Measurements from ENCODE around the gene NT5M.

The NT5M gene

DNA sequence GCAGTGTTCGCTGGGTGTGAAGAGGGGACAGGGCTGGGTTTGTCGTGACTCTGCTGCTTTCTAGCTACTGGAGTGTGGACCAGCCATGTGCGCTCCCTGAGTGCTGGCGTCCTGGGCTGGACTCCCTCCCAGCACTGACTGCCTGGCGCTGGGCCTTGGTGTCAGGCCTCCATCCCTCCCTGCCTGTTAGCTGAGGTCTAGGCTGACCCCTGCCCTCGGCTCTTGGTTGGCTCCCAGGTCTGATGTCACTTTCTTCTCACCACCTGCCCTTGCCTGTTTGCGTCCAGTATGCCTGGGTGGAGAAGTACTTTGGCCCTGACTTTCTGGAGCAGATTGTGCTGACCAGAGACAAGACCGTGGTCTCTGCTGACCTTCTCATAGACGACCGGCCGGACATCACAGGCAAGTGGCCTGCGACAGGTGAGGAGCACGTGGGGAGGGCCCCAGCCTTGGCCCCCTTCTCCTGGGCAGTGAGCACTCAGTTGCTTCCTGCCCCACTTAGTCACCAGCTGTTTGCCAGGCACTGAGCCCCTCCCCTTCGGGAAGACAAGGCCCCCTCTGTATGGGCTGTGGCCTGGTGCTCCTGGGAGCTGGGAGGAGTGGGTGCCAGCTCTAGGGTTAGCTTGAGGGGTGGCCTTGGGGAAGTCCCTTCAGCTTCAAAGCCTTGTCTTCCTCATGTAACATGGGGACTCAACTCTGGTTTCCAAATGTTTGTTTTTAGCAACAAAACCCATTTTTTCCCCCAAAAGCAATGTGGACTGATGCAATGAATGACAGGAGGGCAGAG is 41.5 kb downstream of the NT5M start:
- DNase-seq, result no peak

DNA sequence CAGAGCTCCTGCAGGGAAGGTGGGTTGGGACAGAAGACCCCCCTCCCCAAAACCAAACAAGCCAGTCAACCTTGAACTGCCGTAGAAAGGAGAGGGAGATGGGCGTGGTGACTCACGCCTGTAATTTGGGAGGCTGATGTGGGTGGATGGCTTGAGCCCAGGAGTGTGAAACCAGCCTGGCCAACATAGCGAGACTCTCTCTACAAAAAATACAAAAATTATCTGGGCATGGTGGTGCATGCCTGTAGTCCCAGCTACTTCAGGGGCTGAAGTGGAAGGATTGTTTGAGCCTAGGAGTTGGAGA is 42.1 kb downstream of the NT5M start:
- DNase-seq, result no peak

DNA sequence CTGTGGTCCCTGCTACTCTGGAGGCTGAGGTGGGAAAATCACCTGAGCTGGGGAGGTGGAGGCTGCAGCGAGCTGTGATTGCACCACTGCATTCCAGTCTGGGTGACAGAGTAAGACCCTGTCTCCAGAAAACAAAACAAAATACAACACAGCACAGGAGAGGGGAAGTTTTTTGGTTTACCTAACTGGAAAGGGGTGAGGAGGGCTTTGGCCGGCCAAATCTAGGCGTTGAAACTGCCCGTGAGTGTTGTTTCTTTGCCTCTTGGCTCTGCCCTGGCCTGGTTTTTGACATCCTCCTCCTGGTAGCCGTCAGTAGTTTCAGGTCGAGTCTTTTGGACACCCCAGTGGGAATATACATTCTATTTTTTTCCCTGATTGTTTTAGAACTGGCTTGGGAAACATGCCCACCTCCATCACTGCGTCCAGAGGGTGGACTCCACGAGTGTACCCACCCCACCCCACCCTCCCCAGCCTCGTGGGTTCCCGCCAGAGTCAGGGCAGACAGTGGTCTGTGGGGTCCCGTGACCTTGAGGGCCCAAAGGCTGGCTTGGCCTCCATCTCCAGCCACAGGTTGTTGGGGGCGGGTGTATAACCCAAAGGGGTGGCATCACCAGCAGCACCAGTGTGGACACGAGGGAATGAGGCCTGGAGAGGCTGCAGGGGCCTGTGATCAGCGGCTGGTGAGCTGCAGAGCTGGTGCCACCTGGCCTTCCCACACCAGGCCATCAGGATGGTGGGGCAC is 42.7 kb downstream of the NT5M start:
- DNase-seq, result no peak

DNA sequence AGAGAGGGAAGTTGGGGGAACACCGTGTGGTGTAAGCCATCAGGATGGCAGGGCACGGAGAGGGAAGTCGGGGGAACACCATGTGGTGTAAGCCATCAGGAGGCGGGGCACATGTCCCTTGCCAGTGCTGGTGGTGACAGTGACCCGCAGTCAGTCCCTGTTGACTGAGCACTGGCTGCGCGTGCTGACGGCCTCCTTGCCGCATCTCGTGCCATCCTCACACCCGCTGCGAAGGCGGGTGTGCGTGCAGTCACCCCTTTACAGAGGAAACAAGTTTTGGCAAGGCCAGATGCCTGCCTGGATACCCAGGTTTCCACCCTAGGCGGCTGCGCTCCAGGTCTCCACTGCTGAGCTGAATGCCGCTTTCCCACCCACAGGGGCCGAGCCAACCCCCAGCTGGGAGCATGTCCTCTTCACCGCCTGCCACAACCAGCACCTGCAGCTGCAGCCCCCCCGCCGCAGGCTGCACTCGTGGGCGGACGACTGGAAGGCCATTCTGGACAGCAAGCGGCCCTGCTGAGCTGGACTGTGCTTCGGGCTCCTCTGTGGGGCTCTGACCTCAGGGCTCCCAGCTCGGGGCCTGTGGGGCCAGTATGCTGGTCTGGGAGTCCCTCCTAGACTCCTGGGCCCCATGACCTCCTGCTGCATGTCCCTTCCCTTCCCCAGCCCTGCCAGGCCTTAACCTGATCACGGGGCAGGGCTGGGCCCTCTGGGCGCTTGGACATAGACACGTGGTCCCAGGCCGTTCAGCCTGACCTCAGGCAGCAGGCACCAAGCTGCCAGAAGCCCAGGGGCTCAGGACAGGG is 43.5 kb downstream of the NT5M start:
- DNase-seq, result no peak

DNA sequence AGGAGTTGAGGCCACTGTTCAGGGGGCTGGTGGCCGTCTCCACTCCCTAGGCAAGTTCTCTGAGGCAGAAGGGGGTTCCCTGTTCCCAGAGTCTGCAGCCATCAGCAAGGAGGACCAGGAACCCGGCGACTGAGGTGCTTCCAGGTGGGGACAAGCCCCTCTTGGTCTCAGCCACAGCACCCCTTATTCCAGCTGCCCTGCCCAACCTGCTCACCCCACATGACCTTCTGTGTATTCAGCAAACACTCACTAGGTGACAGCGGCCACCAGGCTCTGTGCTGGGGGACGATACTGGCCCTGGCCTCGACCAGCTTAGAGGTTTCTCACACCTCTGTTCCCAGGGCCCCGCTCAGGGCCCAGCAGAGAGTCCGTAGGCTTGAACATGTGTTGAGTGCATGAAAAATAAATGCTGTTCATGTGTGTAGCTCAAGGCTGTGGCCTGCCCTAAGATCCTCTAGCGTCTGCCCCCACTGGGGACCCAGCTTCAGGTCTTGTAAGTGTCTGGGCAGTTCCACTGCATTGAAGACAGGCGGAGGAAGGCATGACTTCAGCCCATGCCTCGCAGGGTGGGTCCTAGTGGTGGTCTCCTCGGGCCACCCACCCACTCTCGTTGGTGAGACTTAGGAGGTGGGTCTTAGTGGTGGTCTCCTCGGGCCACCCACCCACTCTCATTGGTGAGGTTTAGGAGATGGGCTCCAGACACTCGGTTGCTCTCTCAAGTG is 44.2 kb downstream of the NT5M start:
- no peak for DNase-seq

DNA sequence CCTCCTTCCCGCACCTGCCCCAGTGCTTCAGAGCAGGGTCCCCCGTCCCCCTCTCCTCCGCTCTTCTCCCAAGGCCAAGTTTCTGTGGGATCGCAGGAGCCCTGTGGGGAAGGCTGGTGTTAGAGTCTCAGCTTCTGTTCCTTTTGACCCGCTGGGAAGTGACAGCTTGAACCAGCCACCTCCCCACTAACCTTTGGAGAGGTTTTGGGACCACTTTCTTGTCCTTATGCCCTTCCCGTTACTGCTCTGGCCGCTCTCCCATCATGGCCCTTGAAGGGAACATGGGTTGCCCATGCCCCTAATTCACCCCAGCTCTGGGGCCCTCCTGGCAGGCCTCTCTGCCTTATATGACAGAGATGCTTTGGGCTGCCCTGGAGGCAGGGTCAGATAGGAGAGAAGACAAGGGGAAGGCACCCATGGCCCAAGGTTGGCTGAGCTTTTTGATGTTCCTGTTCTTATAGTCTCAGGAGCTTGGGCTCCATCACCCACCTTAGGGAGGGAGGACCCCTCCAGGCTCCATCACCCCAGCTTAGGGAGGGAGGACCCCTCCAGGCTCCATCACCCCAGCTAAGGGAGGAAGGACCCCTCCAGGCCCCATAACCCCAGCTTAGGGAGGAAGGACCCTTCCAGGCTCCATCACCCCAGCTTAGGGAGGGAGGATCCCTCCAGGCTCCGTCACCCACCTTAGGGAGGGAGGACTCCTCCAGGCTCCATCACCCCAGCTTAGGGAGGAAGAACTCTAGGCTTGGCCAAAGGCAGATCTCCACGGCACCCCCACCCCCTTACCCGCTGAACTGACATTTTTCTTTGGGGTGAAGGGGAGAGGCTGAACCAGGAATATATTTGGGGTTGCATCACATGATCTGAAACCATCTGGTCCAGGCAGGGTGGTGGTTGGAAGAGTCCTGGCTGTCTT is 45.0 kb downstream of the NT5M start:
- no peak for DNase-seq

DNA sequence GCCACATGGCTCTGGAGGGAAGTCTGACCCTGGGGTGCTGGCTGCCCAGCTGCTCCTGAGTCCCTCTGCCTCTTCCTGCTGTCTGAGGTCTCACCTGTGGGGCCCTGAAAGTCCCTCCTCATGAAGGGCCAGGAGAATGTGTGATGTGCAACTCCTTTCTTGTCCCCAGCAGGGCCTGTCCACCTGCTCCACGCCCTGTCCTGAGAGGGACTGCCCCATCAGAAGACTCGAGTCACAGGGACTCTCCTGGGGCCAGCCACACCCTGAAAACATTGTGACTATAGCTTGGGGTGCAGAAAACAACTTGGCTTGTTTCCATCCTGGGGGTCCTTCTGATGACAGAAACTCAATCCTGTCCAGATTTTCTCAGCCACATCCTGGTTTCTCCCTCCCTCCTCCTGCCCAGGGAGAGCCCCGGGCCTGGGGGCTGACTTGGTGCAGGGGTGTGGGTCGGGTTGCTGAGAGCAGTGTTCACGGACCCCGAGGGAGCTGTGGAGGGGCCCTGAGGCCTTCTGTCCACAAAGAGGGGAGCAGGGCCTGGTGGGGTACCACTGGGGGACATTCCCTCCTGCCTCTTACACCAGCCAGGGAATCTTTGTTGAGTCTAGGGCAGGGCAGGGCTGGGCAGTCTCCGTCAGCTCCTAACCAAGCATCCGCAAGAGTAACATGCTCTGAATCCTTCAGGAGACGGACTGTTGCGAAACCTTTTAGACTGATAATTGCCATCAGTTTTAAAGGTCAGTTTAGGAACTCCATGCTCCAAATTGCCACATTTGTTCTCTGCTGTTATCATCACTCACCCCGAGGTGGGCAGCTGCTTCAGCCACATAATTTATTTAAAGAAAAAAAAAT is 45.9 kb downstream of the NT5M start:
- no peak for DNase-seq

DNA sequence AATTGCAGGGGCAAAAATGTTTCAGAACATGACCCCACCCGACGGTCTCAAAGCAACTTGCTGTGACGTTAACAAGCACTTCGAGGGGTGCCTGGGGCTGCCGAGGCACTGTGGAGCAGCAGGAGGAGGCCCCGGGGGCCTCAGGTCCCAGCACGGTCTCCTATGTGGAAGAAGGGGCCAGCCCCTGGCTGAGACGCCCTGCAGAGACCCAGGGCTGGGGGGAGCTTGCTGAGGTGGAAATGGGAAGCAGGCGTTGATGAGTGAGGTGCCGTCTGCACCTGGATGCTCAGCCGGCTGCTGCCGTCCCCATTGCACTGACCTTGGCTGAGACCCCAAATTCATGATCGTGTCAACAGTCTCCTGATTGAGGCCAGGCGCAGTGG is 46.5 kb downstream of the NT5M start:
- no peak for DNase-seq

DNA sequence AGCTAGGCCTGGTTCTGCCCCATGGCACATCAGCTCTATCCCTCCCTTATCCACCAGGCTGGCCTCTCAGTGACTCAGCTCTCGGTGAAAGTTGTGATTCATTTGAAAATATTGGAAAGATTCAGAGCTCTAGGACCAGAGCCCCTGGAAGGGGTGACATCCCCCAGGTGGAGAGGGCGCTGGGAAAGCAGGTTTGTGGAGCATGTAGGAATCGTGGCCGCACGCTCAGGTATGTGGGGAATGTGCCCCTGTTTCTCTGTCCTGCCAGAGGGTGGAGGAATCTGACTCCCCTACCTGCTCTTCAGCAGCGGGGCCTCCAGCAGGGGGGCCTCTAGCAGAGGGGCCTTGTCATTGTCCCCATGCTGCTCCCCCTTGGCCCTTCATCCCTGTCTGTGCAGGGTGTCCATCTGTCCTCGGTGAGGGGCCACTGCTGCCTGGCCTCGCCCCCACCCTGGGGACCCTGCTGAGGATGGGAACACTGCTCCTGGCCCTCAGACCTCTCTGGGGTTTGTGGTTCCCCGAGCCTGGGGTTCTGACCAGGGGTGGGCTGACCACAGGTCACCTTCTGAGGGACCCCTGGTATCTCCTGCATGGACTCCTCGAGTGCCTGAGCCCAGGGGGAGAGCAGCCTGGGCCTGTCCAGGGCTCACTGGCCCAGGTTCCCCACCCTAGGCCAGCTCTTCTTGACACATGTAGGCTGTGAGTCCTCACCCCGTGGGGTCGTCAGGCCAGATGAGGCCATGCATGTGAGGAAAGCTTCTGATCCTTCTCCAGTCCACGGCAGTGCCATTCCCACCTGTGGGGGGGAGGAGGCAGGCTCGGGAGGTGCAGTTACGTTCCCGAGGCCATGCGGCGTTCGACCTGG is 47.5 kb downstream of the NT5M start:
- no peak for DNase-seq

DNA sequence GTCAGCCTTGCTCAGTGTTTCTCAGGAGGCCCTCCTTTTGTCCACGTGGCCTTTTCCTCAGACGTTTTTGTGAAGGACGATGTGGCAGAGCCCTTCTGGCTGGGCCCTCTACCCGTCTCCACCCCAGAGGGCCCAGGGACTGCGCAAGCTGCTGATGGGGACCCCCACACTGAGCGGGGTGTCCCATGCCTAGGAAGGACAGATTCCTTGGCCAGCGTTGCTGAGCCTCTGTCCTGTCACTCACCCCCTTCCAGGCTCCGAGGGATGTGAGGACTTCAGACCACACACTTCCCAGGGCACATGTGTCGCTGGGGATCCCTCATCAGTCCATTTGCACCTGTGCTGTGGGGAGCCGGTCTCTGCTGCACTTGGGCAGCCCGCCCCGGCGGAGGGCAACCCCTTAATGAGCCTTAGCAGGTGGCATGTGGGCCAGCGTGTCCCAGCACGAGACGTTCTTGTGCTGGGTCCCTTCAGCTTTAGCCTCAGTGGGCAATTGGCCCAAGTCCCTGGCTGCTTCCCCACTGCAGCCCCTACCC is 48.3 kb downstream of the NT5M start:
- no peak for DNase-seq

DNA sequence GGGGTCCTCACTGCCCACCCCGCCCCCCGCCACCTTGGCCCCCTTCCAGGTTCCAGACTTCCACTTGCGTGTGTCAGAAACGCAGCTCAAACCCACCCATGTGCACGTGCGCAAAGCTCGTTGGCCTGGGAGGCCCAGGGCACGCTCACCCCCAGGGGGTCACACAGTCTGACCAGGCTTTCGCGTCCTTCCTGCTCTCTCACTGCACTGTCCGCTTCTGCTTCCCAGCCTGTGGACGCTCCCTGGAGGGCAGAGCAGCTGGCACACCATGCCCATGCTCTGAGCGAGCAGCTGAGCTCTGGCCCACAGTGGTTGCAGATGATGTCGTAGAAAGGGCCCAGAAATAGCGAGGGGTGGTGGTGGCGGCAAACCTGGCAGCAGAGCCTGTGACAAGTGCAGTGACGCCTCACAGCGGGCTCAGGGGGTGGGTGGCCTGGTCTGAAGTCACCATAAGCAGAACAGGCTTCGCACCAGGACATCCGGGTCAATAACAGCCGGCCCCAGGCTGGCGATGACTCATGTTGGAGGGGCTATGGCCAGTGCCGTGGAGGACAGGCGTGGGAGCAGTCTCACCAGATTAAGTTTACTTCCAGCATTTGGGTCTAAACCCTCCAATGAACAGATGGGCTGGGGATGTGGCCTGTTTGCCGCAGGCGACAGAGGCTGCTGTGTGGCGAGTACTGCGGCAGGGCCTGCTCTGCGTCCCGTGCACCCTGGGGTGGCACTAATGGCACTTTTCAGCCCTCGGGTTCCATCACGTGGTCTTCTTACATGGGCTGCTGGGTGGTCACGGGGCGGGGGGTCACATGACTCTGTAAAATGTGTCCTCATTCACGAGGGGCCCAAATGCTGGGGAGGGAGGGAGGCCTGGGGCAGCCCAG is 49.0 kb downstream of the NT5M start:
- DNase-seq, result no peak

DNA sequence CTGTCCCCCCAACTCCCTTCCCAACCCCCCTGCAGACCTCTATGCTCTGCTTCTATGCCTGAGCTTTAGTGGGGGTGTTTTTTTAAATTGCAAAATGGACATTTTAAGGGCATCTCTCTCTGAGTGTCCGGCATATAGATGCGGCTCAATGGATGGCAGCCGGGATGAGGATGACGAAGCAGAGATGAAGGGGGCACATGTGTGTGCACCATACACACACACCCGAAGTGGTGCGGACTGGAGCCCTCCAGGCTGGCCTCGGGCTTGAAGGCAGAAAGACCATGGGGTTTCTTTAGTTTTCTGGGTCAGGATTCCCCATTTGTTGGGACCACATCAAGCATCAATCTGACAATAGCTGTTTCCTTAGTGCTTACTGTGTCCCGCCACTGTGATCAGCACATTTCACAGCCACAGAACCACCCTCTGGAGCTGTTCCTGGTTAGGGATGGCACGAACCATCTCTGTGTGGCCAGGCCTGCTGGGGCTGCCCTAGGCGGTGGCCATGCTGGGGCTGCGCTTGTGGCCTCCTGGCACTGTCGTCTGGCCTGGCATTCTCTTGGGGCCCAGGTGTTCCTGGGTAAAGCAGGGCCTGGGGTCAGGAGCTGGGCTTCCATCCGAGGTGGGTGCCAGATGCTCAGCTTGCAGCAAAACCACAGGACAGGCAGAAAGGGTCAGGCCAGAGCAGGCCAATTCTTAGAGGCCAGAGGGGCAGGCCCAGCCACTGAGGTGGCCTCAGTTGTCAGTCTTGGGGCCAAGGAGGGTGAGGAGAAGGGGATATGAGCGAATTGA is 49.9 kb downstream of the NT5M start:
- no peak for DNase-seq

DNA sequence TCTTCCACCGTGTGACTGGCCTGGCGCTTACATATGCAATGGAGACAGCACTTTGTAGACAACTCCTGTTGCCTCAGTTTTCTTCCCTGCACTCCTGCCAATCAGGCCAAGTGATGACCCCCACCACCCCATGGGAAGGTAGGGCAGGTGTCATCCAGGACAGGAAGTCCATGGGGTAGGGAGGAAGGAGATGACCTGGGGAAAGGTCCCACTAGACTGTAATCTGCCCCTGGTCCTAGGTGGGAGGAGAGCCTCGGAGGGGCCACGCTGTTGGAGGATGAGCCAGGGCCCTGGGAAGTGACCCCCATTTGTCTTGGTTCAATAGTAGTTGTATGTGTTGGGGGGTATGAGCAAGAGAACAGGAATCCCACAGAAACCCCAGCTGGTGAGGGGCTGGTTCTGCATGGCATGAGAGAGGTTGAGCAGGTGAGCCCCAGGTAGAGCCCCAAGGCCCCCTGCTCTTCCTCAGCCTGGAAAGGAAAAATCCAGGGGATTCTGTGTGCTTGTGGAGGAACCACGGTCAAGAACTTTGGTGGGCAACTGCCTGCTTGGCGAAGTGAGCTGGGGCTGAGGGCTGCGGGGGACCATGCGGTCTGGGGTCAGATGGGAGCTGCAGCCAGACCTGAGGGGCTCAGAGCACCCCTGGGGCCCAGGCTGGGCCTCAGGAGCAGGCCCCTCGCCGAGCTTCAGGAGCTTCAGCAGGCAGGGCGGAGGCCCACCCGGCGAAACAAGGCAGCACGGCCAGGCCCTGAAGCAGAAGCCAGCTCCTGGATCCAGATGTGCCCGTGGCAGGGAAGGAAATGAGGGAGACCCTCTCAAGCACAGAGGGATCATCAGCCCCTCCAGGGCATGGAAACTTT is 50.7 kb downstream of the NT5M start:
- DNase-seq, result no peak

DNA sequence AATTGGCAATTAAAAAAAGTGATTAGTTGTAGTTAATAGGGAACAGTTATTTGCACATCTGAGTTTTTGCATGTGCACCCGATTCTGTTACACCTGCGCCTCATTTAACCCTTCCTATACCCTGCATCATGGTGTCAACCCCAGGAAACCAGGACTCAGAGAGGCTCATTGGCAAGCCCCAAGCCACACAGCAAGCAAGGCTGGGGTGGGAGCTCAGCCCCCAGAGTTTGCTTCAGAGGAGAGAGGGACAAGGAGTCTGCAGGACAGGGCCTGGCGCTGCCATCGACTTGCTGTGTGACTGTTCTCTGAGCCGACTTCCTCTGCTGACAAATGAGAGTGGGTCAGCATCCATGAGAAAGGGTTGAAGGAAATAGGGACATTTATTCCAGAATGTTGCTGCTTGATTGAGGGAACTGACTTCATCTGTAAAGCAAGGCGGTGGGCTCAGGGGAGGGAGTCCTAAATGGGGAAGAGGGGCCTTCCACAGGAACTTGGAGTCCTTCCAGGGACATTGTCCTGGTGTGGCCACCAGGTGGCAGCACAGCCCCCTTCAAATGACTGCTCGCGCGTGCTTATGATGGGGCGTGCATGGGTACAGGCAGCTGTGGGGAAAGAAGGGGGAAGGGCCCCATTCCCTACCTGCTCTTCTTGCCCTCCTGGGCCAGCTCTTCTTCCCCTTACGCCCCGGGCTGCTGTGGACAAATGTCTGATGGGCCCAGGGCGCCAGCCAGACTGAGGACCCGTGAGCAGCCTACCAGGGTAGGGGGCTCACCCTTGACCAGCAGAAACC is 51.6 kb downstream of the NT5M start:
- peak; percentile 89 for DNase-seq

DNA sequence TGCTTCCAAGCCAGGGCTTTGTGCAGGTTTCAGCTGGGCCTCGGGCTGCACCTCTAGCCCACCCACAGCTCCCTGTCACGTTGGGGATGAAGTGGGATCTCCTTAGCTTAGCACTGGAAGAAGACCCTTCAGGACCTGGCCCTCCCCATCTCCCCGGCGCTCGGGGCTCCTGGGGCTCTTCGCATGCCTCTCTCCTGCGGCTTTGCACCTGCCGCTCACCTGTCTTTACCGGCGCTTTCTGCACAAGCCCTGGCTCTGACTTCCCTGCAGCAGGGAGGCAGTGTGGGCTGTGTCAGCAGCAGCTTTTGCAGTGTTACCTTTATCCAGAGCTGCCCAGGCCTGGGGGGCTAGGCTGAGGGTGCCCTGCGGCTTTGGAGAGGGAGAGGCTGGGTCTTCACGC is 52.3 kb downstream of the NT5M start:
- no peak for DNase-seq

All from activated CD8-positive, alpha-beta memory T cell treated with anti-CD3 and anti-CD28 coated beads for 24 hours (primary cell).